GM19239 (cell line): ENCODE results near the gene YWHAG.
"Not testable (repeated sequence)": the region's sequence is repeated elsewhere in the genome, so short reads cannot be mapped to it uniquely, and the experiment has no call there.

Source experiments
- DNase-seq: peaks from one replicate; pipeline ENCODE4 v3.0.0; 2011; ENCODE audit warnings: low spot score; ENCODE audit not compliant: insufficient read length
- FAIRE-seq: peaks from 2 replicates; lab custom pipeline; 2011; peaks lifted over from hg19 to GRCh38; lab: Jason Lieb, UNC

The YWHAG gene

GRCh38 chr7:76302347-76303201 is 56.2 kb downstream of the YWHAG start, which contains the start of gene HSPB1:
TSS of gene HSPB1 (plus strand) at chr7:76302673. CDS start at chr7:76302713, 40 bp downstream.
- no peak for DNase-seq
- FAIRE-seq: no peak

- FAIRE-seq: no peak
Measured at GRCh38 chr7:76301000-76301399, 57.8 kb downstream of the YWHAG start.

GRCh38 chr7:76300166-76300731 is 58.5 kb downstream of the YWHAG start:
- no peak for DNase-seq
- no peak for FAIRE-seq

More at GRCh38 chr7:76301000-76301399, 57.8 kb downstream of the YWHAG start:
- no peak for DNase-seq

GRCh38 chr7:76296743-76297740 is 61.7 kb downstream of the YWHAG start:
- no peak for DNase-seq
- FAIRE-seq: no peak

GRCh38 chr7:76294344-76295024 is 64.3 kb downstream of the YWHAG start:
- FAIRE-seq: no peak

GRCh38 chr7:76293407-76293901 is 65.3 kb downstream of the YWHAG start:
- no peak for FAIRE-seq
- no peak for DNase-seq

More at GRCh38 chr7:76294344-76295024, 64.3 kb downstream of the YWHAG start:
- no peak for DNase-seq

- not testable (repeated sequence) for DNase-seq, FAIRE-seq
Measured at GRCh38 chr7:76292911-76293310, 65.9 kb downstream of the YWHAG start.

- FAIRE-seq (no peak), DNase-seq (no peak)
Measured at GRCh38 chr7:76292213-76292573, 66.6 kb downstream of the YWHAG start.

- peak; percentile 86 for FAIRE-seq
- DNase-seq: peak; percentile 86
Measured at GRCh38 chr7:76291351-76292212, 67.2 kb downstream of the YWHAG start.

GRCh38 chr7:76290847-76291350 is 67.9 kb downstream of the YWHAG start:
- not testable (repeated sequence) for DNase-seq, FAIRE-seq

- FAIRE-seq (no peak), DNase-seq (no peak)
Measured at GRCh38 chr7:76286842-76287403, 71.9 kb downstream of the YWHAG start.

GRCh38 chr7:76285604-76286374 is 73.0 kb downstream of the YWHAG start:
- FAIRE-seq (no peak), DNase-seq (no peak)

- DNase-seq: no peak
- FAIRE-seq: no peak
Measured at GRCh38 chr7:76283254-76284159, 75.3 kb downstream of the YWHAG start.

- FAIRE-seq: no peak
Measured at GRCh38 chr7:76282344-76283253, 76.2 kb downstream of the YWHAG start.

GRCh38 chr7:76281706-76282343 is 77.0 kb downstream of the YWHAG start:
- no peak for FAIRE-seq
- no peak for DNase-seq

More at GRCh38 chr7:76282344-76283253, 76.2 kb downstream of the YWHAG start:
- no peak for DNase-seq
